ENCODE results near the gene MFRP.

DNA sequence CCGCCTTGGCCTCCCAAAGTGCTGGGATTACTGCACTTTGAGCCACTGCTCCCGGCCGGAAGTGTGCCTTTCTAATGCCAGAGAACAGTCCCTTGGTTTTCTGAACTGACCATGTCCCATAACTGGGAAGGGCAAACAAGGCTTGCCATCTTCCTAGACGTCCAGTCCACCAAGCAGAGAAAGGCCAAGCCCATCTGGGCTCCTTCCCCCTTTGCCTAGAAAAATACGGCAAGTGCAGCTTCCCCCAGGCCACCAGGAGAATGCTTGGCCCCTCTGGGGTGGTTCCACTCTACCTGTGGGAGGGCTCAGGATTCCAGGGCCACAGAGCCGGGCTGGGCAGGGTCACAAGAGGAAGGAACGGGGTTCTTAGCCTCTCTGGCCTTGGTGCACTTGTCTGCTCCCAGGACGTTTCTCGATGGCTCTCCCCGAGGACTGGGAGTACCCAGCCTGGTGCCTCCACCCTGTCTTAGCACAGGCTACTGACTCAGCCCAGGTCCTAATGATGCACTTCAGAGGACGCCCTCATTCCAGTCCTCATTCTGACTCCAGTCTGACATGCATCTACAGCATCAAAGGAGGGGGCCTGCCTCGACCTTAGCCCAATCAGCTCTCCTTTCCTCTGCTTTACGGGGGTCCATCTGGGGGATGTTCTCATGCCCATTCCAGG lies 33.8 kb upstream of the MFRP start:
- TF ChIP-seq POLR2A (IDR thresholded peaks at IDR 0.05; ENCODE audit: low read depth, low read length) (no peak), POU2F2 (IDR thresholded peaks at IDR 0.05; ENCODE audit: low read depth, low read length) (no peak)

Measured in GM12891 (cell line).